Measurements from ENCODE around the gene FAM13A. TPM values are rescaled to one million over a fixed set of nuclear protein-coding genes. Genes with fewer than 3 reads are reported as not detected.

FAM13A gene
- total and polyA plus RNA-seq, 7 donors = 3.8 to 76.0 (median 15.2) TPM

- Histone ChIP-seq H3K27me3 (ENCODE audit: insufficient read depth in 3 of 3, low read length in 2 of 3) (no peaks in the 10 kb centered on the region), H3K4me1 (peaks cover 9% of the 10 kb centered on the region), H3K36me3 (ENCODE audit: insufficient read depth in 1 of 2, low read depth in 1 of 2) (no peaks in the 10 kb centered on the region), H3K27ac (no peak overlapping the region), H3K4me3 (no peak overlapping the region), H3K9me3 (no peaks in the 10 kb centered on the region)
- WGBS, 3 donors = 65 to 72% (median 69%) methylated on average over 2 of the region's 2 CpGs
- DNase-seq = no peak
- TF ChIP-seq CTCF (IDR thresholded peaks at IDR 0.05) = no peak
- intact Hi-C loops (cut with DNase I) = no loop called here
- no peak for ATAC-seq
Measured at GRCh38 chr4:88881227-88881569, 175.8 kb downstream of the FAM13A start.

- H3K9me3 ChIP-seq = no peaks in the 10 kb centered on the region
- H3K4me3 ChIP-seq = no peak overlapping the region
- H3K4me1 ChIP-seq = peaks cover 9% of the 10 kb centered on the region
- no peaks in the 10 kb centered on the region for H3K27me3 ChIP-seq (ENCODE audit: insufficient read depth in 3 of 3, low read length in 2 of 3)
- 63 to 71% (median 67%) methylated on average over 10 to 11 of the region's 11 CpGs for WGBS, 3 donors
- H3K27ac ChIP-seq = no peak overlapping the region
- TF ChIP-seq CTCF (IDR thresholded peaks at IDR 0.05) = no peak
- peak in 1 of 4 donors; percentile 49 for ATAC-seq
- H3K36me3 ChIP-seq (ENCODE audit: insufficient read depth in 1 of 2, low read depth in 1 of 2) = no peaks in the 10 kb centered on the region
- no peak for DNase-seq
- intact Hi-C loops (cut with DNase I) = no loop called here
Measured at GRCh38 chr4:88880501-88881226, 176.3 kb downstream of the FAM13A start.

- DNase-seq (no peak), ATAC-seq (no peak)
- Histone ChIP-seq H3K27ac (no peak overlapping the region), H3K36me3 (ENCODE audit: insufficient read depth in 1 of 2, low read depth in 1 of 2) (no peaks in the 10 kb centered on the region), H3K4me3 (no peak overlapping the region), H3K27me3 (ENCODE audit: insufficient read depth in 3 of 3, low read length in 2 of 3) (no peaks in the 10 kb centered on the region), H3K9me3 (no peaks in the 10 kb centered on the region), H3K4me1 (peaks cover 9% of the 10 kb centered on the region)
- WGBS, 3 donors = 66 to 77% (median 72%) methylated on average over 4 of the region's 4 CpGs
- TF ChIP-seq CTCF (IDR thresholded peaks at IDR 0.05) = no peak
- intact Hi-C loops (cut with DNase I) = no loop called here
Measured at GRCh38 chr4:88879991-88880390, 177.0 kb downstream of the FAM13A start.

GRCh38 chr4:88878642-88879041, 178.3 kb downstream of the FAM13A start:
- Histone ChIP-seq H3K4me1 (peaks cover 9% of the 10 kb centered on the region), H3K9me3 (no peaks in the 10 kb centered on the region), H3K27ac (no peak overlapping the region), H3K36me3 (ENCODE audit: insufficient read depth in 1 of 2, low read depth in 1 of 2) (no peaks in the 10 kb centered on the region), H3K27me3 (ENCODE audit: insufficient read depth in 3 of 3, low read length in 2 of 3) (no peaks in the 10 kb centered on the region), H3K4me3 (no peak overlapping the region)
- no peak for TF ChIP-seq CTCF (IDR thresholded peaks at IDR 0.05)
- intact Hi-C loops (cut with DNase I) = no loop called here
- DNase-seq = no peak
- ATAC-seq = no peak
- 84 to 93% (median 84%) methylated on average over 1 of the region's 1 CpG for WGBS, 3 donors

- 93 to 96% (median 96%) methylated on average over 9 of the region's 9 CpGs for WGBS, 3 donors
- no peaks in the 10 kb centered on the region for H3K9me3 ChIP-seq
Measured at GRCh38 chr4:88870428-88870827, 186.6 kb downstream of the FAM13A start.

More at GRCh38 chr4:88870428-88870827, 186.6 kb downstream of the FAM13A start:
- no peak for DNase-seq
- ATAC-seq = no peak
- Histone ChIP-seq H3K4me1 (peaks cover 8% of the 10 kb centered on the region), H3K36me3 (ENCODE audit: insufficient read depth in 1 of 2, low read depth in 1 of 2) (no peaks in the 10 kb centered on the region), H3K27ac (no peak overlapping the region), H3K27me3 (ENCODE audit: insufficient read depth in 3 of 3, low read length in 2 of 3) (no peaks in the 10 kb centered on the region), H3K4me3 (no peak overlapping the region)
- no peak for TF ChIP-seq CTCF (IDR thresholded peaks at IDR 0.05)
- intact Hi-C loops (cut with DNase I) = no loop called here
